SK-N-SH treated with all-trans-retinoic acid at 6 μM for 48 hours (cell line): Measurements from ENCODE around the gene AKAP17A.

Experiments
- ATAC-seq: fragments of 200-7000 bp; cut with Tn5 transposase; 3 replicates; pipeline ENCODE4 v1.9.1; 2020; ENCODE audit warnings: mild to moderate bottlenecking, moderate library complexity
- ARNTL ChIP-seq: fragments of 450-650 bp; formaldehyde crosslinking; IDR thresholded peaks from 2 replicates; pipeline ENCODE4 v1.5.0; 2020; ENCODE audit warnings: low read depth, mild to moderate bottlenecking, moderate library complexity, borderline replicate concordance
- BACH2 ChIP-seq: fragments of 250-450 bp; sonication (Bioruptor Pico); IDR thresholded peaks from 2 replicates; pipeline ENCODE4 v1.9.0; 2021; ENCODE audit warnings: mild to moderate bottlenecking, borderline replicate concordance
- CREB5 ChIP-seq: fragments of 250-450 bp; sonication (Bioruptor Pico); IDR thresholded peaks from 2 replicates; pipeline ENCODE4 v1.5.1; 2020; ENCODE audit warnings: low read depth, mild to moderate bottlenecking, moderate library complexity
- CSDC2 ChIP-seq: fragments of 250-450 bp; sonication (Bioruptor Pico); IDR thresholded peaks from 2 replicates; pipeline ENCODE4 v1.5.0; 2020; ENCODE audit warnings: mild to moderate bottlenecking, moderate library complexity
- CSRNP3 ChIP-seq: fragments of 250-450 bp; sonication (Bioruptor Pico); IDR thresholded peaks from 2 replicates; pipeline ENCODE4 v1.5.1; 2021; ENCODE audit warnings: mild to moderate bottlenecking, moderate library complexity
- ESRRG ChIP-seq: fragments of 250-450 bp; sonication (Bioruptor Pico); IDR thresholded peaks from 2 replicates; pipeline ENCODE4 v1.6.1; 2021; ENCODE audit warnings: mild to moderate bottlenecking
- GLIS3 ChIP-seq: fragments of 250-450 bp; sonication (Bioruptor Pico); IDR thresholded peaks from 2 replicates; pipeline ENCODE4 v1.5.0; 2020; ENCODE audit warnings: mild to moderate bottlenecking, moderate library complexity
- ISL1 ChIP-seq: fragments of 250-450 bp; sonication (Bioruptor Pico); IDR thresholded peaks from 2 replicates; pipeline ENCODE4 v2.1.2; 2022; ENCODE audit warnings: mild to moderate bottlenecking, moderate library complexity
- OSR1 ChIP-seq: fragments of 250-450 bp; sonication (Bioruptor Pico); IDR thresholded peaks from 2 replicates; pipeline ENCODE4 v1.8.0; 2022; ENCODE audit warnings: moderate library complexity, mild to moderate bottlenecking, inconsistent platforms
- PATZ1 ChIP-seq: fragments of 250-450 bp; sonication (Bioruptor Pico); IDR thresholded peaks from 2 replicates; pipeline ENCODE4 v1.8.0; 2020; ENCODE audit warnings: mild to moderate bottlenecking, moderate library complexity, borderline replicate concordance
- PPARA ChIP-seq: fragments of 250-450 bp; sonication (Bioruptor Pico); IDR thresholded peaks from 2 replicates; pipeline ENCODE4 v1.5.0; 2020; ENCODE audit warnings: mild to moderate bottlenecking, borderline replicate concordance
- RARB ChIP-seq: fragments of 250-450 bp; sonication (Bioruptor Pico); IDR thresholded peaks from 2 replicates; pipeline ENCODE4 v1.8.0; 2021; ENCODE audit warnings: mild to moderate bottlenecking, moderate library complexity
- SNAI2 ChIP-seq: fragments of 250-450 bp; sonication (Bioruptor Pico); IDR thresholded peaks from 2 replicates; pipeline ENCODE4 v1.5.0; 2020; ENCODE audit warnings: mild to moderate bottlenecking, moderate library complexity
- TCF4 ChIP-seq: fragments of 250-450 bp; sonication (Bioruptor Pico); IDR thresholded peaks from 2 replicates; pipeline ENCODE4 v1.8.0; 2021; ENCODE audit warnings: mild to moderate bottlenecking, moderate library complexity, borderline replicate concordance
- TOX ChIP-seq: fragments of 250-450 bp; sonication (Bioruptor Pico); IDR thresholded peaks from 2 replicates; pipeline ENCODE4 v1.8.0; 2021; ENCODE audit warnings: mild to moderate bottlenecking, moderate library complexity, borderline replicate concordance
- TSHZ2 ChIP-seq: fragments of 250-450 bp; sonication (Bioruptor Pico); IDR thresholded peaks from 2 replicates; pipeline ENCODE4 v1.5.0; 2020; ENCODE audit warnings: mild to moderate bottlenecking, moderate library complexity
- ZC3H10 ChIP-seq: fragments of 250-450 bp; sonication (Bioruptor Pico); IDR thresholded peaks from 2 replicates; pipeline ENCODE4 v1.5.1; 2021; ENCODE audit warnings: mild to moderate bottlenecking, moderate library complexity
- ZFP3 ChIP-seq: fragments of 250-450 bp; sonication (Bioruptor Pico); IDR thresholded peaks from 2 replicates; pipeline ENCODE4 v1.5.0; 2020; ENCODE audit warnings: mild to moderate bottlenecking, moderate library complexity
- ZFP30 ChIP-seq: fragments of 450-650 bp; formaldehyde crosslinking; IDR thresholded peaks from 2 replicates; pipeline ENCODE4 v1.5.0; 2022; ENCODE audit warnings: mild to moderate bottlenecking, moderate library complexity
- ZNF70 ChIP-seq: fragments of 450-650 bp; formaldehyde crosslinking; IDR thresholded peaks from 2 replicates; pipeline ENCODE4 v1.5.0; 2020; ENCODE audit warnings: mild to moderate bottlenecking, moderate library complexity
- ZNF8 ChIP-seq: fragments of 450-650 bp; formaldehyde crosslinking; IDR thresholded peaks from 2 replicates; pipeline ENCODE4 v1.5.0; 2020; ENCODE audit warnings: mild to moderate bottlenecking, moderate library complexity

The AKAP17A gene

GRCh38 chrX:1584237-1585011, 7.0 kb upstream of the AKAP17A start:
- TF ChIP-seq CREB5 (no peak), ISL1 (no peak)
- TF ChIP-seq, all 23 proteins: peak for 0
- ATAC-seq: no peak

- TF ChIP-seq ISL1 (no peak), TCF4 (CRISPR knock-in tag) (no peak), ZNF70 (CRISPR knock-in tag) (no peak), ZFP3 (CRISPR knock-in tag) (no peak), RARB (no peak)
- ATAC-seq: no peak
Observed at GRCh38 chrX:1587161-1587560, 4.2 kb upstream of the AKAP17A start.

GRCh38 chrX:1589356-1590130, 1.9 kb upstream of the AKAP17A start:
- TF ChIP-seq TSHZ2 (CRISPR knock-in tag) (no peak), SNAI2 (no peak), ZNF70 (CRISPR knock-in tag) (no peak), TOX (CRISPR knock-in tag) (no peak), ARNTL (CRISPR knock-in tag) (no peak), ZC3H10 (CRISPR knock-in tag) (no peak), PPARA (CRISPR knock-in tag) (no peak), GLIS3 (no peak), BACH2 (no peak), OSR1 (no peak), CSDC2 (CRISPR knock-in tag) (no peak), CREB5 (no peak), ZFP30 (CRISPR knock-in tag) (no peak), ZNF8 (CRISPR knock-in tag) (no peak), RARB (no peak), PATZ1 (CRISPR knock-in tag) (no peak), ESRRG (CRISPR knock-in tag) (no peak), CSRNP3 (CRISPR knock-in tag) (no peak), ZFP3 (CRISPR knock-in tag) (no peak)
- ATAC-seq: no peak
